Loucy (cell line): ENCODE data around the gene MACROD2.

Experiments
- H2AFZ ChIP-seq: fragments of 200-600 bp; sonication (generic); 2 replicates; pipeline ENCODE4 v1.6.0; 2016; ENCODE audit warnings: antibody characterized with exemption, mild to moderate bottlenecking, low read length, moderate library complexity
- H3F3A ChIP-seq: fragments of 200-600 bp; 2 replicates; pipeline ENCODE4 v1.6.0; 2016; ENCODE audit warnings: antibody characterized with exemption, low read depth, mild to moderate bottlenecking
- H3K27me3 ChIP-seq: fragments of 200-600 bp; sonication (generic); 2 replicates; pipeline ENCODE4 v1.6.1; 2014; ENCODE audit warnings: low read length, mild to moderate bottlenecking; ENCODE audit not compliant: insufficient read depth, poor library complexity, severe bottlenecking
- H3K36me3 ChIP-seq: fragments of 200-600 bp; sonication (generic); 2 replicates; pipeline ENCODE4 v1.6.1; 2016; ENCODE audit warnings: low read length; ENCODE audit not compliant: insufficient read depth
- H3K4me1 ChIP-seq: fragments of 200-600 bp; sonication (generic); 2 replicates; pipeline ENCODE4 v1.5.1; 2014; ENCODE audit warnings: low read length, mild to moderate bottlenecking; ENCODE audit not compliant: insufficient read depth, poor library complexity, severe bottlenecking
- H3K4me2 ChIP-seq: fragments of 200-600 bp; sonication (generic); 2 replicates; pipeline ENCODE4 v1.6.0; 2014; ENCODE audit warnings: antibody characterized with exemption, low read length, low read depth, mild to moderate bottlenecking; ENCODE audit not compliant: poor library complexity, severe bottlenecking
- H3K4me3 ChIP-seq: fragments of 200-600 bp; sonication (generic); 2 replicates; pipeline ENCODE4 v1.5.1; 2014; ENCODE audit warnings: low read length, mild to moderate bottlenecking, mixed read lengths; ENCODE audit not compliant: poor library complexity, severe bottlenecking
- H3K79me2 ChIP-seq: fragments of 200-600 bp; sonication (generic); 2 replicates; pipeline ENCODE4 v1.6.1; 2014; ENCODE audit warnings: low read length; ENCODE audit not compliant: insufficient read depth
- H3K9ac ChIP-seq: fragments of 200-600 bp; sonication (generic); 2 replicates; pipeline ENCODE4 v1.6.0; 2014; ENCODE audit warnings: mild to moderate bottlenecking, low read depth, low read length, moderate library complexity; ENCODE audit not compliant: poor library complexity, severe bottlenecking
- H3K9me2 ChIP-seq: fragments of 200-600 bp; sonication (generic); replicated peaks from 2 replicates; pipeline ENCODE4 v1.6.1; 2016; ENCODE audit warnings: low read depth, low read length, mixed read lengths
- H3K9me3 ChIP-seq: fragments of 200-600 bp; sonication (generic); 2 replicates; pipeline ENCODE4 v1.6.1; 2014; ENCODE audit warnings: mild to moderate bottlenecking, antibody characterized with exemption, low read length, low read depth; ENCODE audit not compliant: insufficient read depth
- H4K20me1 ChIP-seq: fragments of 200-600 bp; sonication (generic); 2 replicates; pipeline ENCODE4 v1.6.0; 2014; ENCODE audit warnings: antibody characterized with exemption, low read length, mild to moderate bottlenecking; ENCODE audit not compliant: insufficient read depth, poor library complexity, severe bottlenecking
- EZH2phosphoT487 ChIP-seq: fragments of 200-600 bp; IDR thresholded peaks from 2 replicates; pipeline ENCODE4 v1.6.1; 2018; ENCODE audit warnings: antibody characterized with exemption, mild to moderate bottlenecking, moderate library complexity, borderline replicate concordance
- TF ChIP-seq, protein P1 (sequence below): fragments of 200-600 bp; sonication (generic); conservative IDR thresholded peaks from 2 replicates; pipeline ENCODE4 v1.5.1; 2014; ENCODE audit warnings: mild to moderate bottlenecking, antibody characterized with exemption, low read length

The MACROD2 gene

GRCh38 chr20:15570156-15570555 lies 1574.8 kb downstream of the MACROD2 start:
- Histone ChIP-seq H3K36me3 (no peaks in the 10 kb centered on the region), H3K9me3 (no peaks in the 10 kb centered on the region), H3F3A (no peaks in the 10 kb centered on the region), H3K4me3 (no peak overlapping the region), H3K27me3 (no peaks in the 10 kb centered on the region), H3K4me2 (no peak overlapping the region), H2AFZ (no peak overlapping the region), H3K9me2 (no peaks in the 10 kb centered on the region), H3K9ac (no peak overlapping the region), H3K4me1 (no peaks in the 10 kb centered on the region), H3K79me2 (no peaks in the 10 kb centered on the region), H4K20me1 (no peaks in the 10 kb centered on the region)
- TF ChIP-seq EZH2phosphoT487, result no peak
- TF ChIP-seq, protein P1, sequence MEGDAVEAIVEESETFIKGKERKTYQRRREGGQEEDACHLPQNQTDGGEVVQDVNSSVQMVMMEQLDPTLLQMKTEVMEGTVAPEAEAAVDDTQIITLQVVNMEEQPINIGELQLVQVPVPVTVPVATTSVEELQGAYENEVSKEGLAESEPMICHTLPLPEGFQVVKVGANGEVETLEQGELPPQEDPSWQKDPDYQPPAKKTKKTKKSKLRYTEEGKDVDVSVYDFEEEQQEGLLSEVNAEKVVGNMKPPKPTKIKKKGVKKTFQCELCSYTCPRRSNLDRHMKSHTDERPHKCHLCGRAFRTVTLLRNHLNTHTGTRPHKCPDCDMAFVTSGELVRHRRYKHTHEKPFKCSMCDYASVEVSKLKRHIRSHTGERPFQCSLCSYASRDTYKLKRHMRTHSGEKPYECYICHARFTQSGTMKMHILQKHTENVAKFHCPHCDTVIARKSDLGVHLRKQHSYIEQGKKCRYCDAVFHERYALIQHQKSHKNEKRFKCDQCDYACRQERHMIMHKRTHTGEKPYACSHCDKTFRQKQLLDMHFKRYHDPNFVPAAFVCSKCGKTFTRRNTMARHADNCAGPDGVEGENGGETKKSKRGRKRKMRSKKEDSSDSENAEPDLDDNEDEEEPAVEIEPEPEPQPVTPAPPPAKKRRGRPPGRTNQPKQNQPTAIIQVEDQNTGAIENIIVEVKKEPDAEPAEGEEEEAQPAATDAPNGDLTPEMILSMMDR, result no peak

GRCh38 chr20:15571056-15571455 lies 1575.7 kb downstream of the MACROD2 start:
- Histone ChIP-seq H3K4me2 (no peak overlapping the region), H3F3A (no peaks in the 10 kb centered on the region), H4K20me1 (no peaks in the 10 kb centered on the region), H2AFZ (no peak overlapping the region), H3K9ac (no peak overlapping the region), H3K4me3 (no peak overlapping the region), H3K9me2 (no peaks in the 10 kb centered on the region), H3K4me1 (no peaks in the 10 kb centered on the region), H3K9me3 (no peaks in the 10 kb centered on the region), H3K79me2 (no peaks in the 10 kb centered on the region), H3K27me3 (no peaks in the 10 kb centered on the region), H3K36me3 (no peaks in the 10 kb centered on the region)
- no peak for TF ChIP-seq EZH2phosphoT487
- TF ChIP-seq, protein P1, result no peak

GRCh38 chr20:15575255-15575654 lies 1579.9 kb downstream of the MACROD2 start:
- no peaks in the 10 kb centered on the region for H3K4me1 ChIP-seq
- H3K9me3 ChIP-seq, result no peaks in the 10 kb centered on the region
- no peak for TF ChIP-seq EZH2phosphoT487
- TF ChIP-seq, protein P1, result no peak

More at GRCh38 chr20:15575255-15575654, 1579.9 kb downstream of the MACROD2 start:
- Histone ChIP-seq H3F3A (no peaks in the 10 kb centered on the region), H3K36me3 (no peaks in the 10 kb centered on the region), H3K4me2 (no peak overlapping the region), H3K27me3 (no peaks in the 10 kb centered on the region), H4K20me1 (no peaks in the 10 kb centered on the region), H2AFZ (no peak overlapping the region), H3K4me3 (no peak overlapping the region), H3K9ac (no peak overlapping the region), H3K9me2 (no peaks in the 10 kb centered on the region), H3K79me2 (no peaks in the 10 kb centered on the region)
